ENCODE data around the gene CLCN6. TPM values are rescaled to one million over a fixed set of nuclear protein-coding genes. Genes with fewer than 3 reads are reported as not detected.

The CLCN6 gene
- total and polyA plus RNA-seq, 2 of the 13 experiments (the other 11 are each of a cell fraction or from before 2014, with no cell fraction given), result 14.9 to 19.3 TPM

- 0 out of 2 replicates have a peak, but pooled peaks have one; percentile 21 for TF ChIP-seq SP4 (CRISPR knock-in tag; IDR thresholded peaks at IDR 0.05)
- TF ChIP-seq ZBTB46 (CRISPR knock-in tag; IDR thresholded peaks at IDR 0.05; ENCODE audit: borderline replicate concordance), result 0 out of 2 replicates have a peak, but pooled peaks have one; percentile 62
- no peak for TF ChIP-seq MAFF (IDR thresholded peaks at IDR 0.05; ENCODE audit: low read depth, low read length)
- no peak for TF ChIP-seq CENPX (CRISPR knock-in tag; IDR thresholded peaks at IDR 0.05)
- TF ChIP-seq HIC2 (CRISPR knock-in tag; IDR thresholded peaks at IDR 0.05; ENCODE audit: low read depth), result 0 out of 2 replicates have a peak, but pooled peaks have one; percentile 34
- peak; percentile 80 for TF ChIP-seq ZBTB7B (CRISPR knock-in tag; IDR thresholded peaks at IDR 0.05)
- no peak for TF ChIP-seq SALL2 (CRISPR knock-in tag; IDR thresholded peaks at IDR 0.05)
- TF ChIP-seq ZFX (CRISPR knock-in tag; IDR thresholded peaks at IDR 0.05; ENCODE audit: low read depth), result peak; percentile 45; the same call in 1 of the 2 replicates
- TF ChIP-seq SYNCRIP (IDR thresholded peaks at IDR 0.05; ENCODE audit: insufficient read depth, low read depth, low read length), result no peak
- no peak for TF ChIP-seq NR2F6 (IDR thresholded peaks at IDR 0.05)
- peak; percentile 49; the same call in 1 of the 2 replicates for TF ChIP-seq NR2F6 (CRISPR knock-in tag; IDR thresholded peaks at IDR 0.05)
- 0 out of 2 replicates have a peak, but pooled peaks have one; percentile 44 for TF ChIP-seq SNAPC2 (CRISPR knock-in tag; IDR thresholded peaks at IDR 0.05)
- peak; percentile 57; the same call in 1 of the 2 replicates for TF ChIP-seq SPEN (CRISPR knock-in tag; IDR thresholded peaks at IDR 0.05; ENCODE audit: low read depth)
- peak; percentile 56; the same call in 1 of the 2 replicates for TF ChIP-seq ZNF501 (CRISPR knock-in tag; IDR thresholded peaks at IDR 0.05)
- TF ChIP-seq, protein P1, sequence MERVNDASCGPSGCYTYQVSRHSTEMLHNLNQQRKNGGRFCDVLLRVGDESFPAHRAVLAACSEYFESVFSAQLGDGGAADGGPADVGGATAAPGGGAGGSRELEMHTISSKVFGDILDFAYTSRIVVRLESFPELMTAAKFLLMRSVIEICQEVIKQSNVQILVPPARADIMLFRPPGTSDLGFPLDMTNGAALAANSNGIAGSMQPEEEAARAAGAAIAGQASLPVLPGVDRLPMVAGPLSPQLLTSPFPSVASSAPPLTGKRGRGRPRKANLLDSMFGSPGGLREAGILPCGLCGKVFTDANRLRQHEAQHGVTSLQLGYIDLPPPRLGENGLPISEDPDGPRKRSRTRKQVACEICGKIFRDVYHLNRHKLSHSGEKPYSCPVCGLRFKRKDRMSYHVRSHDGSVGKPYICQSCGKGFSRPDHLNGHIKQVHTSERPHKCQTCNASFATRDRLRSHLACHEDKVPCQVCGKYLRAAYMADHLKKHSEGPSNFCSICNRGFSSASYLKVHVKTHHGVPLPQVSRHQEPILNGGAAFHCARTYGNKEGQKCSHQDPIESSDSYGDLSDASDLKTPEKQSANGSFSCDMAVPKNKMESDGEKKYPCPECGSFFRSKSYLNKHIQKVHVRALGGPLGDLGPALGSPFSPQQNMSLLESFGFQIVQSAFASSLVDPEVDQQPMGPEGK (CRISPR knock-in tag; IDR thresholded peaks at IDR 0.05), result peak; percentile 67
- TF ChIP-seq, protein P2, sequence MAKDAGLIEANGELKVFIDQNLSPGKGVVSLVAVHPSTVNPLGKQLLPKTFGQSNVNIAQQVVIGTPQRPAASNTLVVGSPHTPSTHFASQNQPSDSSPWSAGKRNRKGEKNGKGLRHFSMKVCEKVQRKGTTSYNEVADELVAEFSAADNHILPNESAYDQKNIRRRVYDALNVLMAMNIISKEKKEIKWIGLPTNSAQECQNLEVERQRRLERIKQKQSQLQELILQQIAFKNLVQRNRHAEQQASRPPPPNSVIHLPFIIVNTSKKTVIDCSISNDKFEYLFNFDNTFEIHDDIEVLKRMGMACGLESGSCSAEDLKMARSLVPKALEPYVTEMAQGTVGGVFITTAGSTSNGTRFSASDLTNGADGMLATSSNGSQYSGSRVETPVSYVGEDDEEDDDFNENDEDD (CRISPR knock-in tag; IDR thresholded peaks at IDR 0.05; ENCODE audit: borderline replicate concordance), result peak; percentile 11; the same call in 1 of the 2 replicates
- 0 out of 2 replicates have a peak, but pooled peaks have one; percentile 28 for TF ChIP-seq RARA (CRISPR knock-in tag; IDR thresholded peaks at IDR 0.05)
- no peak for TF ChIP-seq ZNF773 (CRISPR knock-in tag; IDR thresholded peaks at IDR 0.05; ENCODE audit: borderline replicate concordance)
- TF ChIP-seq FOXP1 (IDR thresholded peaks at IDR 0.05), result no peak
- TF ChIP-seq FOXP1 (CRISPR knock-in tag; IDR thresholded peaks at IDR 0.05), result no peak
- no peak for TF ChIP-seq ZSCAN22 (CRISPR knock-in tag; IDR thresholded peaks at IDR 0.05)
- TF ChIP-seq, protein P3, sequence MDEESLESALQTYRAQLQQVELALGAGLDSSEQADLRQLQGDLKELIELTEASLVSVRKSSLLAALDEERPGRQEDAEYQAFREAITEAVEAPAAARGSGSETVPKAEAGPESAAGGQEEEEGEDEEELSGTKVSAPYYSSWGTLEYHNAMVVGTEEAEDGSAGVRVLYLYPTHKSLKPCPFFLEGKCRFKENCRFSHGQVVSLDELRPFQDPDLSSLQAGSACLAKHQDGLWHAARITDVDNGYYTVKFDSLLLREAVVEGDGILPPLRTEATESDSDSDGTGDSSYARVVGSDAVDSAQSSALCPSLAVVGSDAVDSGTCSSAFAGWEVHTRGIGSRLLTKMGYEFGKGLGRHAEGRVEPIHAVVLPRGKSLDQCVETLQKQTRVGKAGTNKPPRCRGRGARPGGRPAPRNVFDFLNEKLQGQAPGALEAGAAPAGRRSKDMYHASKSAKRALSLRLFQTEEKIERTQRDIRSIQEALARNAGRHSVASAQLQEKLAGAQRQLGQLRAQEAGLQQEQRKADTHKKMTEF (CRISPR knock-in tag; IDR thresholded peaks at IDR 0.05), result peak; percentile 66; the same call in 1 of the 2 replicates
Measured at GRCh38 chr1:11784993-11785769, 20.8 kb upstream of the CLCN6 start (continued).

All from HepG2 (cell line).